Thoracic aorta (tissue), 2 donors: ENCODE data around the gene BICC1. TPM values are rescaled to one million over a fixed set of nuclear protein-coding genes. Genes with fewer than 3 reads are reported as not detected.

ENCODE experiments used
- ATAC-seq: fragments of 150-250 bp; one replicate; pipeline ENCODE4 v1.8.0; 2017; ENCODE audit warnings: low read depth; ENCODE audit not compliant: insufficient number of reproducible peaks, low FRiP score
- DNase-seq: peaks from one replicate; pipeline ENCODE4 v3.0.0-alpha.2; 2020; ENCODE audit warnings: low spot score
- H3K27ac ChIP-seq, 2 donors: fragments of 200-600 bp; sonication (generic); 1 replicate in 1 of 2; 2 replicates in 1 of 2; pipeline ENCODE4 v1.5.1; 2016; ENCODE audit warnings: mild to moderate bottlenecking in 2 of 2, moderate library complexity in 2 of 2
- H3K27me3 ChIP-seq: fragments of 200-600 bp; sonication (generic); replicated peaks from 2 replicates; pipeline ENCODE4 v1.6.0; 2016; ENCODE audit warnings: mild to moderate bottlenecking; ENCODE audit not compliant: insufficient read depth
- H3K36me3 ChIP-seq: fragments of 200-600 bp; sonication (generic); one replicate; pipeline ENCODE4 v1.5.1; 2016
- H3K4me1 ChIP-seq, 2 donors: fragments of 200-600 bp; sonication (generic); 1 replicate in 1 of 2; 2 replicates in 1 of 2; pipeline versions ENCODE4 v1.5.1 to v1.6.0; 2016; ENCODE audit warnings: low read depth in 2 of 2, mild to moderate bottlenecking in 1 of 2; ENCODE audit not compliant: control insufficient read depth in 1 of 2
- H3K4me3 ChIP-seq: fragments of 200-600 bp; sonication (generic); 2 replicates; pipeline ENCODE4 v1.5.1; 2016; ENCODE audit warnings: mild to moderate bottlenecking
- H3K9me3 ChIP-seq: fragments of 200-600 bp; sonication (generic); 2 replicates; pipeline ENCODE4 v1.5.1; 2016
- CTCF ChIP-seq: fragments of 200-600 bp; sonication (generic); IDR thresholded peaks from one replicate; pipeline ENCODE4 v1.5.1; 2019; ENCODE audit warnings: antibody characterized with exemption
- total RNA-seq, 2 donors: library from RNA; depleted of rRNA; stranded (reverse); fragments of >200 nt; gene quantifications; one replicate each; pipeline versions ENCODE4 v1.1.0 to v1.2.3, GENCODE V29; 2016

The BICC1 gene
- total RNA-seq, 2 donors from 2014 or later = 20.4 to 28.1 TPM

- no peaks in the 10 kb centered on the region for H3K9me3 ChIP-seq
- H3K27ac ChIP-seq = no peak overlapping the region
- no peaks in the 10 kb centered on the region for H3K27me3 ChIP-seq
- peaks cover 0 to 22% of the 10 kb centered on the region in 2 donors for H3K4me1 ChIP-seq
- no peak for ATAC-seq
- DNase-seq = no peak
- H3K36me3 ChIP-seq = no peaks in the 10 kb centered on the region
- H3K4me3 ChIP-seq = no peak overlapping the region
- no peak for TF ChIP-seq CTCF
Measured at GRCh38 chr10:58651742-58652141, 139.1 kb downstream of the BICC1 start.

GRCh38 chr10:58653139-58653538, 140.5 kb downstream of the BICC1 start:
- H3K4me1 ChIP-seq = peaks cover 0 to 22% of the 10 kb centered on the region in 2 donors
- H3K36me3 ChIP-seq = no peaks in the 10 kb centered on the region
- H3K27me3 ChIP-seq = no peaks in the 10 kb centered on the region
- no peaks in the 10 kb centered on the region for H3K9me3 ChIP-seq
- H3K4me3 ChIP-seq = no peak overlapping the region
- ATAC-seq (no peak), DNase-seq (no peak)
- no peak overlapping the region for H3K27ac ChIP-seq
- TF ChIP-seq CTCF = no peak

GRCh38 chr10:58660575-58661255, 148.0 kb downstream of the BICC1 start:
- TF ChIP-seq CTCF = no peak
- Histone ChIP-seq H3K27me3 (no peaks in the 10 kb centered on the region), H3K27ac (no peak overlapping the region), H3K9me3 (peaks cover 8% of the 10 kb centered on the region), H3K4me1 (peaks cover 0 to 9% of the 10 kb centered on the region in 2 donors), H3K4me3 (no peak overlapping the region), H3K36me3 (no peaks in the 10 kb centered on the region)
- DNase-seq (no peak), ATAC-seq (no peak)

GRCh38 chr10:58661336-58661735, 148.7 kb downstream of the BICC1 start:
- no peak overlapping the region for H3K27ac ChIP-seq

GRCh38 chr10:58661902-58662301, 149.2 kb downstream of the BICC1 start:
- no peaks in the 10 kb centered on the region for H3K36me3 ChIP-seq
- no peak overlapping the region for H3K4me3 ChIP-seq
- no peaks in the 10 kb centered on the region for H3K27me3 ChIP-seq
- ATAC-seq (no peak), DNase-seq (no peak)
- no peak for TF ChIP-seq CTCF
- peaks cover 8% of the 10 kb centered on the region for H3K9me3 ChIP-seq
- H3K27ac ChIP-seq = peak overlapping the region in 1 of 2 donors; percentile 28
- peaks cover 8 to 9% of the 10 kb centered on the region in 2 donors for H3K4me1 ChIP-seq

More at GRCh38 chr10:58661336-58661735, 148.7 kb downstream of the BICC1 start:
- no peak for TF ChIP-seq CTCF
- Histone ChIP-seq H3K36me3 (no peaks in the 10 kb centered on the region), H3K27me3 (no peaks in the 10 kb centered on the region), H3K9me3 (peaks cover 8% of the 10 kb centered on the region), H3K4me3 (no peak overlapping the region), H3K4me1 (peaks cover 2 to 9% of the 10 kb centered on the region in 2 donors)
- ATAC-seq = no peak
- DNase-seq = no peak
